ENCODE results near the gene MALT1. TPM values are rescaled to one million over a fixed set of nuclear protein-coding genes. Genes with fewer than 3 reads are reported as not detected.
A peak's percentile ranks its signal among the peaks of the same experiment; 100 is the strongest.

Gene MALT1
- total RNA-seq, 4 donors from 2014 or later: 9.9 to 24.8 (median 12.9) TPM

DNA sequence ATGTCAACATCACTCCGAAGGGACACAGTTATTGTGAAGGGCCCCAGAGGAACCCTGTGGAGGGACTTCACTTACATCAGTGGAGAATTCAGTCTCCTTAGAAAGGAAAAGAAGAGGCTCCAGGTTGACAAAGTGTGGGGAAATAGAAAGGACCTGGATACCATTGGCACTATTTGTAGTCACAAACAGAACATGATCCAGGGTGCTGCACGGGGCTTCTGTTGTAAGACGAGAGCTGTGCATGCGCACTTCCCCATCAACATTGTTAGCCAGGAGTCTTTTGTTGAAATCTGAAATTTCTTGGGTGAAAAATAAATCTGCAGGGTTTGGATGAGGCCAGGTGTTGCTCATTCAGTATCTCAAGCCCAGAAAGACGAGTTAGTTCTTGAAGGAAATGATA lies 40.0 kb upstream of the MALT1 start:
- in situ Hi-C loops (cut with MboI; ENCODE audit: low sequenced_read_pairs in 4 of 4) (no loop called here), intact Hi-C loops (cut with DNase I; ENCODE audit: low total_unique reads) (loop anchor here (5.0 to 10.0 kb wide), 2 partner anchors 74 to 376 kb away; no protein-coding TSS in a partner anchor)
- peaks cover 32 to 72% of the 10 kb centered on the region in 2 donors for H3K4me1 ChIP-seq
- peak overlapping the region; percentile 83 to 92 (median 87) for H3K27ac ChIP-seq
- TF ChIP-seq, protein P1, sequence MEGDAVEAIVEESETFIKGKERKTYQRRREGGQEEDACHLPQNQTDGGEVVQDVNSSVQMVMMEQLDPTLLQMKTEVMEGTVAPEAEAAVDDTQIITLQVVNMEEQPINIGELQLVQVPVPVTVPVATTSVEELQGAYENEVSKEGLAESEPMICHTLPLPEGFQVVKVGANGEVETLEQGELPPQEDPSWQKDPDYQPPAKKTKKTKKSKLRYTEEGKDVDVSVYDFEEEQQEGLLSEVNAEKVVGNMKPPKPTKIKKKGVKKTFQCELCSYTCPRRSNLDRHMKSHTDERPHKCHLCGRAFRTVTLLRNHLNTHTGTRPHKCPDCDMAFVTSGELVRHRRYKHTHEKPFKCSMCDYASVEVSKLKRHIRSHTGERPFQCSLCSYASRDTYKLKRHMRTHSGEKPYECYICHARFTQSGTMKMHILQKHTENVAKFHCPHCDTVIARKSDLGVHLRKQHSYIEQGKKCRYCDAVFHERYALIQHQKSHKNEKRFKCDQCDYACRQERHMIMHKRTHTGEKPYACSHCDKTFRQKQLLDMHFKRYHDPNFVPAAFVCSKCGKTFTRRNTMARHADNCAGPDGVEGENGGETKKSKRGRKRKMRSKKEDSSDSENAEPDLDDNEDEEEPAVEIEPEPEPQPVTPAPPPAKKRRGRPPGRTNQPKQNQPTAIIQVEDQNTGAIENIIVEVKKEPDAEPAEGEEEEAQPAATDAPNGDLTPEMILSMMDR (IDR thresholded peaks at IDR 0.05 in 4 of 5, conservative IDR thresholded peaks at IDR 0.05 in 1 of 5): no peak
- TF ChIP-seq POLR2A (IDR thresholded peaks at IDR 0.05): peak in 1 of 2 donors; percentile 20
- H3K36me3 ChIP-seq: no peaks in the 10 kb centered on the region
- DNase-seq: peak; percentile 68 to 73
- no peaks in the 10 kb centered on the region for H3K9me3 ChIP-seq
- H3K4me3 ChIP-seq: no peak overlapping the region
- peak; percentile 57 to 70 for ATAC-seq
- H3K27me3 ChIP-seq: no peaks in the 10 kb centered on the region

DNA sequence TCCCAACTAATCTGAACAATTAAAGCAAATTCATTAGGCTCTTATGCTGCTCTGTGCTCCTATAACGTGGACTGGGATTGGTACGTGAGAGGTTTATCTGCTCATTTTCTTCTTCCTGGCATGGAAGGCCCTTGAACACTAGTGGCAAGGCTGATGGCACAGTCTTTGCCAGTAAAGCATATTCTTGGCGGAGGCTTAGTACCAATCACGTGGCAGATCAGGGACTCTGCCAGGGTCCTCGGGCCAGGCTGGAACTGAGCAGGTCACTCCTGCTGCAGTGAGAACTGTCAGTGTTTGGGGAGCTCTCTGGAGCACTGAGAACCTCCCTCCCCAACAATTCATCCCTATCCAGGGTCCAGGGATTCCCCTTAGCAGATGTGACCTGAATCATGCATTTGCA lies 38.7 kb upstream of the MALT1 start:
- Histone ChIP-seq H3K4me1 (peaks cover 41 to 85% of the 10 kb centered on the region in 2 donors), H3K36me3 (no peaks in the 10 kb centered on the region), H3K9me3 (no peaks in the 10 kb centered on the region), H3K27ac (peak overlapping the region; percentile 83 to 92 (median 87)), H3K27me3 (no peaks in the 10 kb centered on the region), H3K4me3 (no peak overlapping the region)
- in situ Hi-C loops (cut with MboI; ENCODE audit: low sequenced_read_pairs in 4 of 4) (no loop called here), intact Hi-C loops (cut with DNase I; ENCODE audit: low total_unique reads) (loop anchor here (5.0 to 10.0 kb wide), 2 partner anchors 75 to 378 kb away; no protein-coding TSS in a partner anchor)
- no peak for TF ChIP-seq POLR2A (IDR thresholded peaks at IDR 0.05)
- TF ChIP-seq, protein P1 (IDR thresholded peaks at IDR 0.05 in 4 of 5, conservative IDR thresholded peaks at IDR 0.05 in 1 of 5): no peak
- DNase-seq (peak; percentile 77 to 82), ATAC-seq (peak; percentile 60)

GRCh38 chr18:58633874-58634273 lies 37.4 kb upstream of the MALT1 start:
- TF ChIP-seq, protein P1 (IDR thresholded peaks at IDR 0.05 in 4 of 5, conservative IDR thresholded peaks at IDR 0.05 in 1 of 5): no peak
- TF ChIP-seq POLR2A (IDR thresholded peaks at IDR 0.05): no peak
- no peaks in the 10 kb centered on the region for H3K9me3 ChIP-seq
- in situ Hi-C loops (cut with MboI; ENCODE audit: low sequenced_read_pairs in 4 of 4): no loop called here
- no peaks in the 10 kb centered on the region for H3K27me3 ChIP-seq
- intact Hi-C loops (cut with DNase I; ENCODE audit: low total_unique reads): loop anchor here (5.0 to 10.0 kb wide), 2 partner anchors 77 to 379 kb away; no protein-coding TSS in a partner anchor
- no peak overlapping the region for H3K4me3 ChIP-seq
- peak overlapping the region; percentile 83 to 92 (median 87) for H3K27ac ChIP-seq
- H3K36me3 ChIP-seq: no peaks in the 10 kb centered on the region
- DNase-seq: no peak
- ATAC-seq: no peak
- H3K4me1 ChIP-seq: peaks cover 54 to 90% of the 10 kb centered on the region in 2 donors

GRCh38 chr18:58635891-58636290 lies 35.4 kb upstream of the MALT1 start:
- Histone ChIP-seq H3K4me3 (no peak overlapping the region), H3K9me3 (no peaks in the 10 kb centered on the region), H3K27me3 (no peaks in the 10 kb centered on the region), H3K36me3 (no peaks in the 10 kb centered on the region), H3K27ac (peak overlapping the region; percentile 73 to 92 (median 79)), H3K4me1 (peaks cover 47 to 85% of the 10 kb centered on the region in 2 donors)
- TF ChIP-seq, protein P1 (IDR thresholded peaks at IDR 0.05 in 4 of 5, conservative IDR thresholded peaks at IDR 0.05 in 1 of 5): peak in 1 of 5 experiments; percentile 13
- TF ChIP-seq POLR2A (IDR thresholded peaks at IDR 0.05): no peak
- in situ Hi-C loops (cut with MboI; ENCODE audit: low sequenced_read_pairs in 4 of 4) (no loop called here), intact Hi-C loops (cut with DNase I; ENCODE audit: low total_unique reads) (loop anchor here (2.0 to 10.0 kb wide), 5 partner anchors 35 to 381 kb away; partner anchors contain the start of gene MALT1)
- ATAC-seq (peak; percentile 15 to 55), DNase-seq (no peak)
